Measurements from ENCODE around the gene ZNF319.

The ZNF319 gene

GRCh38 chr16:58042886-58043515 lies 42.5 kb upstream of the ZNF319 start:
- H3K27me3 ChIP-seq (replicated peaks; ENCODE audit: insufficient read depth, low read length): no peaks in the 10 kb centered on the region
- H4K20me1 ChIP-seq (ENCODE audit: insufficient read depth, low read length): no peaks in the 10 kb centered on the region
- H3K9me3 ChIP-seq (replicated peaks; ENCODE audit: insufficient read depth, low read length): no peaks in the 10 kb centered on the region
- H3K4me3 ChIP-seq (ENCODE audit: low read length): no peak overlapping the region
- no peak overlapping the region for H3K4me2 ChIP-seq (ENCODE audit: low read depth, low read length)
- H3K27ac ChIP-seq (ENCODE audit: low read length): no peak overlapping the region
- H3K79me2 ChIP-seq (ENCODE audit: low read length): no peaks in the 10 kb centered on the region
- H3K4me1 ChIP-seq (ENCODE audit: low read length): no peaks in the 10 kb centered on the region
- no peaks in the 10 kb centered on the region for H3K36me3 ChIP-seq (replicated peaks; ENCODE audit: insufficient read depth, low read length)
- no peak for DNase-seq
- TF ChIP-seq EZH2phosphoT487 (IDR thresholded peaks at IDR 0.05; ENCODE audit: low read length) (no peak), CTCF (IDR thresholded peaks at IDR 0.05; ENCODE audit: low read length) (no peak), EZH2 (optimal IDR thresholded peaks at IDR 0.05; ENCODE audit: low read depth, low read length) (no peak)
- no peak overlapping the region for H2AFZ ChIP-seq (ENCODE audit: low read length)
- no peaks in the 10 kb centered on the region for H3F3A ChIP-seq (ENCODE audit: insufficient read depth, low read length)
- no peak overlapping the region for H3K9ac ChIP-seq (ENCODE audit: low read length)
- H3K9me2 ChIP-seq (replicated peaks; ENCODE audit: insufficient read depth, low read length): no peaks in the 10 kb centered on the region

DNA sequence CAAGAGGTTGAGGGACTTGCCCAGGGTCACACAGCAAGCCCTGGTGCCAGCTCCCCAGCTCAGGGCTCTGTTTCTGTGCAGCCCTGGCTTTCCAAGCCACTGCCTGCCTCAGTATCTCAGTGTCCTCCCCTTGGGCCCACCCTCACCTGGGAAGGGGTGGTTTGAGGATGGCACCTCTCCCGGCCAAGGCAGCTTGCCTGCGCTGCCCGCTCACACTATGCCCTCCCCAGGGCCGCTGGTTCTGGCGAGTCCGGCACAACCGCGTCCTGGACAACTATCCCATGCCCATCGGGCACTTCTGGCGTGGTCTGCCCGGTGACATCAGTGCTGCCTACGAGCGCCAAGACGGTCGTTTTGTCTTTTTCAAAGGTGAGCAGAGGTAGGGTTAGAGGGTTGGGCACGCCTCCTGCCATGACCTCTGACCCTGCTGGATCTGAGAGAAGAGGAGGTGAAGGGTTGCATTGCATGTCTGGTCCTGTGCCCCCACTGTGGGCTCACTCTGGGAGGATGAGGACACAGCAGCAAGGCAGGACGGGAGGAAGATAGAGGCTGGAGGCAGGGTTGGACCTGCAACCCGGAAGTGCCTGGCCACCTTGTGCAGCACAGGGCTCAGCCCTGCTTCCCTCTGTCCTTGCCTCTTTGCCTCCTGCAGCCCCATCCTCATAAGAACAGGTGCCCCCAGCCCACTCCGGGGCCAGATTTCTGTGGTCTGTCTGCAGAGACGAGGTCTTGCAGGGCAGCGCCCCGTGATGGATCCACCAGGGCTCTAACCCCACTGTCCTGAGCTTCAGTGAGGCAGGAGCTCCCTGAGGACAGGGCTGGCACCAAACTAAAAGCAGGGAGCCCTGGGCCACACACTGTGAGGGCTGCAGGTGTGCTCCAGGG lies 41.8 kb upstream of the ZNF319 start:
- no peak overlapping the region for H2AFZ ChIP-seq (ENCODE audit: low read length)
- no peaks in the 10 kb centered on the region for H3K9me2 ChIP-seq (replicated peaks; ENCODE audit: insufficient read depth, low read length)
- no peaks in the 10 kb centered on the region for H3K9me3 ChIP-seq (replicated peaks; ENCODE audit: insufficient read depth, low read length)
- no peak overlapping the region for H3K4me2 ChIP-seq (ENCODE audit: low read depth, low read length)
- H3K36me3 ChIP-seq (replicated peaks; ENCODE audit: insufficient read depth, low read length): no peaks in the 10 kb centered on the region
- no peaks in the 10 kb centered on the region for H4K20me1 ChIP-seq (ENCODE audit: insufficient read depth, low read length)
- no peak for DNase-seq
- no peaks in the 10 kb centered on the region for H3K79me2 ChIP-seq (ENCODE audit: low read length)
- no peaks in the 10 kb centered on the region for H3F3A ChIP-seq (ENCODE audit: insufficient read depth, low read length)
- H3K9ac ChIP-seq (ENCODE audit: low read length): no peak overlapping the region
- no peaks in the 10 kb centered on the region for H3K27me3 ChIP-seq (replicated peaks; ENCODE audit: insufficient read depth, low read length)
- no peaks in the 10 kb centered on the region for H3K4me1 ChIP-seq (ENCODE audit: low read length)
- no peak overlapping the region for H3K4me3 ChIP-seq (ENCODE audit: low read length)
- TF ChIP-seq CTCF (IDR thresholded peaks at IDR 0.05; ENCODE audit: low read length): no peak
- TF ChIP-seq EZH2phosphoT487 (IDR thresholded peaks at IDR 0.05; ENCODE audit: low read length): no peak
- TF ChIP-seq EZH2 (optimal IDR thresholded peaks at IDR 0.05; ENCODE audit: low read depth, low read length): no peak
- no peak overlapping the region for H3K27ac ChIP-seq (ENCODE audit: low read length)

DNA sequence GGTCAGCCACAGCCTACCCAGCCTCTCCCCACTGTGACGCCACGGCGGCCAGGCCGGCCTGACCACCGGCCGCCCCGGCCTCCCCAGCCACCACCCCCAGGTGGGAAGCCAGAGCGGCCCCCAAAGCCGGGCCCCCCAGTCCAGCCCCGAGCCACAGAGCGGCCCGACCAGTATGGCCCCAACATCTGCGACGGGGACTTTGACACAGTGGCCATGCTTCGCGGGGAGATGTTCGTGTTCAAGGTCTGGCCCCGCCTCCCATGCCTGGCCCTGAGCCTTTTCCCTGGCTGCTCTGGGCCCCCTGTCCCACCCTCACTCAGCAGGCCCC lies 41.1 kb upstream of the ZNF319 start:
- H3F3A ChIP-seq (ENCODE audit: insufficient read depth, low read length): no peaks in the 10 kb centered on the region
- H3K9me3 ChIP-seq (replicated peaks; ENCODE audit: insufficient read depth, low read length): no peaks in the 10 kb centered on the region
- H3K9me2 ChIP-seq (replicated peaks; ENCODE audit: insufficient read depth, low read length): no peaks in the 10 kb centered on the region
- no peaks in the 10 kb centered on the region for H3K4me1 ChIP-seq (ENCODE audit: low read length)
- no peak overlapping the region for H3K4me2 ChIP-seq (ENCODE audit: low read depth, low read length)
- no peaks in the 10 kb centered on the region for H3K79me2 ChIP-seq (ENCODE audit: low read length)
- H3K9ac ChIP-seq (ENCODE audit: low read length): no peak overlapping the region
- H2AFZ ChIP-seq (ENCODE audit: low read length): no peak overlapping the region
- no peak for TF ChIP-seq EZH2 (optimal IDR thresholded peaks at IDR 0.05; ENCODE audit: low read depth, low read length)
- no peak for TF ChIP-seq CTCF (IDR thresholded peaks at IDR 0.05; ENCODE audit: low read length)
- TF ChIP-seq EZH2phosphoT487 (IDR thresholded peaks at IDR 0.05; ENCODE audit: low read length): no peak
- H3K27ac ChIP-seq (ENCODE audit: low read length): no peak overlapping the region
- no peaks in the 10 kb centered on the region for H3K36me3 ChIP-seq (replicated peaks; ENCODE audit: insufficient read depth, low read length)
- H4K20me1 ChIP-seq (ENCODE audit: insufficient read depth, low read length): no peaks in the 10 kb centered on the region
- no peaks in the 10 kb centered on the region for H3K27me3 ChIP-seq (replicated peaks; ENCODE audit: insufficient read depth, low read length)
- no peak for DNase-seq
- no peak overlapping the region for H3K4me3 ChIP-seq (ENCODE audit: low read length)
